HG02943 (cell line): ENCODE measurements around the gene MADCAM1.

Experiments
- ATAC-seq: cut with Tn5 transposase; IDR thresholded peaks from one replicate; pipeline ENCODE4 v1.9.1; 2021; ENCODE audit warnings: mild to moderate bottlenecking, low read depth, moderate library complexity; ENCODE audit not compliant: unreplicated experiment

The MADCAM1 gene

GRCh38 chr19:547836-548720, 51.8 kb downstream of the MADCAM1 start:
- no peak for ATAC-seq

GRCh38 chr19:548886-549830, 52.9 kb downstream of the MADCAM1 start:
- ATAC-seq: no peak

GRCh38 chr19:554817-555216, 58.5 kb downstream of the MADCAM1 start:
- ATAC-seq: no peak
